Activated T-helper 1 cell treated with anti-CD3 and anti-CD28 coated beads, Interleukin-12 subunit alpha, Interleukin-12 subunit beta, Interleukin-2, Interleukin-4 antibody, amounts not matched to agents 30 ng/mL and 10 ng/mL and 1 ng/mL, durations not matched to agents 14 hours and 24 hours and 36 hours (primary cell): ENCODE measurements around the gene LRR1. TPM values are rescaled to one million over a fixed set of nuclear protein-coding genes. Genes with fewer than 3 reads are reported as not detected.
A peak's percentile ranks its signal among the peaks of the same experiment; 100 is the strongest.
"Not testable (repeated sequence)": the region's sequence is repeated elsewhere in the genome, so short reads cannot be mapped to it uniquely, and the experiment has no call there.

Experiments used
- DNase-seq: peaks from one replicate; pipeline ENCODE4 v3.0.0; 2021; ENCODE audit warnings: low spot score
- H3K27ac Mint-ChIP-seq: one replicate; pipeline ENCODE4 v1.8.0; 2021; ENCODE audit warnings: mild to moderate bottlenecking, mixed read lengths
- H3K27me3 Mint-ChIP-seq: one replicate; pipeline ENCODE4 v1.8.0; 2022; ENCODE audit warnings: mild to moderate bottlenecking, moderate library complexity, mixed read lengths; ENCODE audit not compliant: insufficient read depth
- H3K36me3 Mint-ChIP-seq: one replicate; pipeline ENCODE4 v1.8.0; 2021; ENCODE audit warnings: low read depth, mixed read lengths
- H3K4me1 Mint-ChIP-seq: one replicate; pipeline ENCODE4 v1.8.0; 2021; ENCODE audit warnings: low read depth, mixed read lengths
- H3K4me3 Mint-ChIP-seq: one replicate; pipeline ENCODE4 v1.8.0; 2021; ENCODE audit warnings: mild to moderate bottlenecking, moderate library complexity, mixed read lengths
- H3K9me3 Mint-ChIP-seq: one replicate; pipeline ENCODE4 v1.8.0; 2021; ENCODE audit warnings: mixed read lengths
- intact Hi-C: fragments of 100-400 bp; cut with micrococcal nuclease; formaldehyde crosslinking; loops from one replicate; pipeline ENCODE4 v1.15.1; 2024
- total RNA-seq: library from RNA; stranded (reverse); gene quantifications from 2 replicates; pipeline ENCODE4 v1.2.3, GENCODE V29; 2022

The LRR1 gene
- total RNA-seq, 1 donor from 2014 or later = 45.1 TPM

DNA sequence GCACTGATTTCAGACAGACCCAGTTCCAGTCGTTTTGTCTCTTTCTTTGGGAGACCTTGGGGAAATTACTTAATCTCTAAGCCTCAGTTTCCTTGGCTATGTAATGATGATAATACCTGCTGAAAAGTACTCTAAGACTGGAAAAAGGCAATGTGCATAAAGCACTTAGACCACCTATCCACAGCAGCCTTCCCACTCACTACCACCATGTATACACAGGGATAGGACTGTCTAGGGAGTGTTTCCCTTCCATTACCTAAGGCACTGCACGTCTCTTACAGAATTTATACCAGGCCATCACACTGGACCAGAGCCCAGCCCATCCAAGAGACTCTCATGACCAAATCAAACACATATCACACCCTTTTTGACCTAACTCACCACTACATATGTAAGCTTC lies 18.9 kb upstream of the LRR1 start:
- H3K4me1 Mint-ChIP-seq = peaks cover 50% of the 10 kb centered on the region
- H3K4me3 Mint-ChIP-seq = no peak overlapping the region
- intact Hi-C loops = loop anchor here (10.0 kb wide), 1 partner anchor 1255 kb away; the partner anchor contains the start of gene NIN
- no peaks in the 10 kb centered on the region for H3K9me3 Mint-ChIP-seq
- H3K36me3 Mint-ChIP-seq = peaks cover 56% of the 10 kb centered on the region
- peak overlapping the region; percentile 4 for H3K27ac Mint-ChIP-seq
- H3K27me3 Mint-ChIP-seq = no peaks in the 10 kb centered on the region
- no peak for DNase-seq

DNA sequence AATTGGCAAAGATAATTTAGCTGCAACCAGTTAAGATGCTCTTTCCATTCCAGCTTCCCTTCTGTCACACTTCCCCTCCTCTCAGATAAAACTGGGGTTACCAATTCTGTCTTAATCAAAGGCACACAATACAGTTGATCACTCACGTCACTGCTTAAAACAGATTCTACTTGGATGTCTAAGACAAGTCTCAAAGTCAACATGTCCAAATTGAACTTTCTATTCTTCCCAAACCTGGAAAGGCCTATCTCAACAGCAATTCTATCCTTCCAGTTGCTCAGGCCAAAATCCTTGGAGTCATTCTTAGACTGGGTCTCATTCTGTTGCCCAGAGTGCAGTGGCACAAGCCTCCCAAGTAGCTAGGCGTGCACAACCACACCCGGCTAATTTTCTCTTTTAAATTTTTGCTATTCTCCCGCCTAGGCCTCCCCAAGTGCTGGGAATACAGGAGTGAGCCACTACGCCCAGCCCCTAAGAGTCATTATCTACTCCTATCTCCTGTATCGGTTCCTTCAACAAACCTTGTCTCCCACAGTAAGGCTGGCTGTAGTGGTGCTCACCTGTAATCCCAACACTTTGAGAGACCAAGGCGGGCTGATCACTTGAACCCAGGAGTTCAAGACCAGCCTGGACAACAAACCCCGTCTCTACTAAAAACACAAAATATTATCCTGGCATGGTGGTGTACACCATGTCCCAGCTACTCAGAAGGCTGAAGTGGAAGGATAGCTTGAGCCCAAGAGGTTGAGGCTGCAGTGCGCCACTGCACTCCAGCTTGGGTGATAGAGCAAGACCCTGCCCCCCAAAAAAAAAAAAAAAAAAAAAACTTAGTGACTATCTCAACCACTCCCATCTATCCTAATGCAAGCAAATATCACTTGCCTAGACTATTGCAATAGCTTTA lies 17.3 kb upstream of the LRR1 start:
- H3K27me3 Mint-ChIP-seq = peaks cover 3% of the 10 kb centered on the region
- intact Hi-C loops = loop anchor here (10.0 kb wide), 1 partner anchor 1253 kb away; the partner anchor contains the start of gene NIN
- H3K27ac Mint-ChIP-seq = peak overlapping the region; percentile 16
- H3K9me3 Mint-ChIP-seq = no peaks in the 10 kb centered on the region
- H3K4me1 Mint-ChIP-seq = peaks cover 54% of the 10 kb centered on the region
- no peak overlapping the region for H3K4me3 Mint-ChIP-seq
- DNase-seq = no peak
- H3K36me3 Mint-ChIP-seq = peaks cover 71% of the 10 kb centered on the region

DNA sequence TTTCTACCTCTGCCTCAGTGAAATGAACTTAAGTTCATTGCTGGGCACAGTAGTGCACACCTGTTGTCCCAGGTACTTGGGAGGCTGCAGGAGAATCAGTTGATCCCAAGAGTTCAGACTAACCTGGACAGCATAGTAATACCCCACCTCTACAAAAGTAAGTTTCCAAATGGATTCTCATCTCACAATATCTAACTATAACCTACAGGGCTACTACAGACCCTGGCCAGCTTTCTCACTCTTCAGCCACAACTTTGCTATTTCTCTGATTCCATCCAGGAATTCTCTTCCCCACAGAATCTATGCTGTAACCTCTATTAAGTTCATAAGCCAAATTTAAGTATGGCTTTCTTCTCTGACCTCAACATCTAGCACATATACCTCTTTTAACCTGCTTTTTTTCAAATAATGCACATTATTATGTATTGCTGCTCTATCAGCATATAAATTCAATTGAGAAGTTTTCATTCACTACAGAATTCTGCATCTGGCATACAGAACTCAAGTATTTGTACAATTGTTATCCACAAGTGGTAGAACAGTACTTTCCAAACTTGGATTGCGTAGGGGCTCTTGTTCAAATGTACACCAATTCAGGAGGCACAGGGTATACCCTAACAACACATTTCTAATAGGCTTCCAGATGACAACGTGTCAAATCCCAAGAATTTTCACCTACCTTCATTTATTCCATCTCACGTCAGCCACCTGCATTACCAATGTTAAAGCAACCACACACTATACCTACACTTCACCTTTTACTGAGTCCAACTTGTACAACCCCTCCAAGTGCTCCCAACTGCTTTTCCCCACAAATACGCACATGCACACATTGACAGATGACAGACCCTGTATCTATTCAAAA lies 16.4 kb upstream of the LRR1 start:
- intact Hi-C loops = loop anchor here (10.0 kb wide), 1 partner anchor 1252 kb away; the partner anchor contains the start of gene NIN
- Mint-ChIP-seq H3K27ac (peak overlapping the region; percentile 15), H3K27me3 (peaks cover 3% of the 10 kb centered on the region), H3K4me1 (peaks cover 61% of the 10 kb centered on the region), H3K36me3 (peaks cover 66% of the 10 kb centered on the region), H3K4me3 (peak overlapping the region; percentile 93), H3K9me3 (no peaks in the 10 kb centered on the region)
- no peak for DNase-seq

DNA sequence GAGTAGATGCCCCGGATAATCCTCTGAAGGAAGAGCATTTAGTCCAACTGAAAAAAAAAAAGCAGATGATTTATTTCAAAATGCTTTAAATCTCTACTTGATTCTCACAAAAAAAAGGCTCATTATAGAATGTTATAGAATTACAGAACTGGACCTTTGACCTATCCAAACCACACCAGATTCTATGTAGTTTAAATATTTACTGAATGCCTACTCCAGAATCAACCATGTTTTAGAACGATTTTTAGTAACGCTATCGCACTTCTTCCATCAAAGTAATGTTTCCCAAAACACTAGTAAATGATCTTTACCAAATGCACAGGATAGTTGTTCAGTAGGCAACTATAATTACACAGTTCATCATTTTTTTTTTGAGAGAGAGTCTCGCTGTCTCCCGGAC lies 15.1 kb upstream of the LRR1 start:
- peak overlapping the region; percentile 73 for H3K27ac Mint-ChIP-seq
- H3K4me3 Mint-ChIP-seq = peak overlapping the region; percentile 93
- no peaks in the 10 kb centered on the region for H3K9me3 Mint-ChIP-seq
- peaks cover 66% of the 10 kb centered on the region for H3K4me1 Mint-ChIP-seq
- intact Hi-C loops = loop anchor here (10.0 kb wide), 1 partner anchor 1251 kb away; the partner anchor contains the start of gene NIN
- no peak for DNase-seq
- peaks cover 3% of the 10 kb centered on the region for H3K27me3 Mint-ChIP-seq
- peaks cover 58% of the 10 kb centered on the region for H3K36me3 Mint-ChIP-seq

DNA sequence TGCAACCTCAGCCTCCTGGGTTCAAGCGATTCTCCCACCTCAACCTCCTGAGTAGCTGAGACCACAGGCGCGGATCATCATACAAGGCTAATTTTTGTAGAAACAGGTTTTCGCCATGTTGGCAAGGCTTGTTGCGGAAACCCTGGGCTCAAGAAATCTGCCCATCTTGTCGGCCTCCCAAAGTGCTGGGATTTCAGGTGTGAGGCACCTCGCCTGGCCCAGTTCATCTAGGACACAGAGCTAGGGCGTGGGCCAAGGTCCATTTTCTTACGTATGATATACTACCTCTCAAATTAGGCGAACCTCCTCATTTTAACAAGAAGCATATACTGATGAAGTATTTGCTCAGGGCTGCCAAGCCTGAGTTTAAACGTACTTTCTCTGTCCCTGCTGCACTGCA lies 14.7 kb upstream of the LRR1 start:
- intact Hi-C loops = loop anchor here (10.0 kb wide), 1 partner anchor 1251 kb away; the partner anchor contains the start of gene NIN
- H3K4me1 Mint-ChIP-seq = peaks cover 61% of the 10 kb centered on the region
- H3K4me3 Mint-ChIP-seq = peak overlapping the region; percentile 93
- no peaks in the 10 kb centered on the region for H3K9me3 Mint-ChIP-seq
- peaks cover 3% of the 10 kb centered on the region for H3K27me3 Mint-ChIP-seq
- H3K27ac Mint-ChIP-seq = peak overlapping the region; percentile 73
- H3K36me3 Mint-ChIP-seq = peaks cover 58% of the 10 kb centered on the region
- no peak for DNase-seq

DNA sequence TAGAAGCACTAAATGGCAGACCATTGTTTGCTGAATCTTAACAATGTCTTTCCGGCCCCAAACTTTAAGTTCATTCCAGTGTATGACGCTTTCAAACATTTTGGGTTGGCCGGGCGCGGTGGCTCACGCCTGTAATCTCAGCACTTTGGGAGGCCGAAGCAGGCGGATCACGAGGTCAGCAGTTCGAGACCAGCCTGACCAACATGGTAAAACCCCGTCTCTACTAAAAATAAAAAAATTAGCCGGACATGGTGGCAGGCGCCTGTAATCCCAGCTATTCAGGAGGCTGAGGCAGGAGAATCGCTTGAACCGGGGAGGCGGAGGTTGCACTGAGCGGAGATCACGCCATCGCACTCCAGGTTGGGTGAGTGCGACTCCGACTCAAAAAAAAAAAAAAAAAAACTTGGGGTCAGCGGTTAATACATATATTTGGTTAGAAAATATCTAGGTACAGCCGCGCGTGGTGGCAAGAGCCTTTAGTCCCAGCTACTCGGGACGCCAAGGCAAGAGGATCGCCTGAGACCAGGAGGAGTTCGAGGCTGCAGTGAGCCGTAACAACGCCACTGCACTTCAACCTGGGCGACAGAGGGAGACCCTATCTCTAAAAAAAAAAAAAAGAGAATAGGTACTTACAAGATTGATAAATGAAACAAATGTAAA lies 13.6 kb upstream of the LRR1 start:
- not testable (repeated sequence) for H3K27me3 Mint-ChIP-seq, DNase-seq, H3K9me3 Mint-ChIP-seq
- intact Hi-C loops = loop anchor here (5.0 to 10.0 kb wide), 4 partner anchors 647 to 1250 kb away; partner anchors contain the start of genes DMAC2L, L2HGDH, NIN and SOS2
- Mint-ChIP-seq H3K36me3 (peaks cover 55% of the 10 kb centered on the region), H3K4me3 (peak overlapping the region; percentile 93), H3K27ac (peak overlapping the region; percentile 99), H3K4me1 (peaks cover 51% of the 10 kb centered on the region)

DNA sequence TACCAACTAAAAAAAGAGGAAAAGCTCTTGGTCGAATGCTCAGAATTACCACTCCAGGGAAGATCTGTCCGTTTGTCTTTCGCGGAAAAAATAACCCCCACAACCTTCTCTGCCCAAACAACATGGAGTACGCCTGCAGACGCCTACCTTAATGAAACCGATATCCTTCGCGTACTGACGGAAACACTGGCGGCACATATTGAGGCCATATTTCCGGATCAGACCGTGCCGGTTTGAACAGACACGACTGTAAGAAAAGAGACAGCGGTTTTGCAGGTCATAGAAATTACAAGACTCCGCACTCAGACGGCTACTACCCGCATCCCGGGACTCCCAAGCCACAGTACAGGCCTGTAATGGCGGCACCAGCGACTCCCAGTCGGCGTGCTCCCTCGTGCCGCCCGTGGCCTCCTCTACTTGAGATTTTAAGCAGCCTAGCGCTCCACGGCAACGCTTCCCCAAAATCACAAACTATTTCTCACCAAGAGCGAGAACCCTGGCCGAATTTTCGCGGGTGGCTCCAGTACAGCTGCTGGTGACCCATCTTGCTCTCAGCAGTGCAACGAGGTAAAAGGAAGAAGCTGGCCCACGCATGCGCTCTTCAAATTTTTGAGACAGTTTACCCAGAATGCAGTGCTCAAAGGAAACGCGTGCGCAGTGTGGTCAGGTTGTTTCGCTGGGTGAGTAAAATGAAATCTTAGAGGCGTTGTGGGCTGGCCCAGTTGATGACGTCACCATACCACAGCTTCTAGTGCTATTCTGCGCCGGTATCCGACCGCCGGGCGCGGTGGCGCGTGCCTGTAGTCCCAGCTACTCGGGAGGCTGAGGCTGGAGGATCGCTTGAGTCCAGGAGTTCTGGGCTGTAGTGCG lies 12.7 kb upstream of the LRR1 start, which contains the start of gene RPS29:
TSS of gene RPS29 (minus strand) at position 578 of the 870 bp plus-strand sequence. CDS start at position 544, 34 bp downstream.
- peaks cover 46% of the 10 kb centered on the region for H3K4me1 Mint-ChIP-seq
- H3K36me3 Mint-ChIP-seq = peaks cover 52% of the 10 kb centered on the region
- peaks cover 3% of the 10 kb centered on the region for H3K27me3 Mint-ChIP-seq
- intact Hi-C loops = loop anchor here (1.0 to 10.0 kb wide), 10 partner anchors 12 to 1249 kb away; partner anchors contain the start of genes DMAC2L, L2HGDH, LRR1 and MGAT2
- H3K27ac Mint-ChIP-seq = peak within 1 kb of the TSS; percentile 99
- peak within 1 kb of the TSS; percentile 93 for H3K4me3 Mint-ChIP-seq
- H3K9me3 Mint-ChIP-seq = no peaks in the 10 kb centered on the region
- DNase-seq = peak; percentile 97

DNA sequence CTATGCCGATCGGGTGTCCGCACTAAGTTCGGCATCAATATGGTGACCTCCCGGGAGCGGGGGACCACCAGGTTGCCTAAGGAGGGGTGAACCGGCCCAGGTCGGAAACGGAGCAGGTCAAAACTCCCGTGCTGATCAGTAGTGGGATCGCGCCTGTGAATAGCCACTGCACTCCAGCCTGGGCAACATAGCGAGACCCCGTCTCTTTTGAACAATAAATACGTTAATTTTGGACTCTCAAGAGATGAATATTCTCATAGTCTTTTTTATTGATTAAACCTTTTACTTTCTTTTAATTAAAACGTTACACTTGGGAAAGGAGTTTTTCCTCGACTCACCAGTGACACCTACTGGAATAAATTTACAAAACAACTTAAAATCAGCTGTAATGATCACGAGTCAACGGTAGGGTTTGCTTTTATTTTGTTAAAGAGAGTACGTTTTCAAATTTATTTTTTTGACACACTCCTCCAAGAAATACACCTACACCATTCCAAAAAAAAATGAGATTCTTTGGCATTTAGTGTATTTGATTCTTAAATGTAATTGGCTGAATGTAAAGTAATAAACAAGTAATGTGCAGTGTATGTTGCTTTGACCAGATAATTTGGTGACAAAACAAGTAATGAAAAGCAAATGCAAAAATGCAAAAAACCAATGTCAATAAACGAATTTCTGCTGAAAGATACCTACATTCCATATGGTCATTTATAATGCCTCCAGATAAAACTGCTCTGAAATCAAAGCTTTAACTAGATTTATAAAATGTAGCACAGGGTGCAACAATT lies 11.9 kb upstream of the LRR1 start:
- DNase-seq = no peak
- intact Hi-C loops = loop anchor here (1.0 to 10.0 kb wide), 11 partner anchors 11 to 1248 kb away; partner anchors contain the start of genes DMAC2L, L2HGDH, LRR1 and MGAT2
- H3K4me1 Mint-ChIP-seq = peaks cover 37% of the 10 kb centered on the region
- peaks cover 44% of the 10 kb centered on the region for H3K36me3 Mint-ChIP-seq
- H3K27me3 Mint-ChIP-seq = peaks cover 3% of the 10 kb centered on the region
- H3K27ac Mint-ChIP-seq = peak overlapping the region; percentile 99
- peak overlapping the region; percentile 93 for H3K4me3 Mint-ChIP-seq
- no peaks in the 10 kb centered on the region for H3K9me3 Mint-ChIP-seq

DNA sequence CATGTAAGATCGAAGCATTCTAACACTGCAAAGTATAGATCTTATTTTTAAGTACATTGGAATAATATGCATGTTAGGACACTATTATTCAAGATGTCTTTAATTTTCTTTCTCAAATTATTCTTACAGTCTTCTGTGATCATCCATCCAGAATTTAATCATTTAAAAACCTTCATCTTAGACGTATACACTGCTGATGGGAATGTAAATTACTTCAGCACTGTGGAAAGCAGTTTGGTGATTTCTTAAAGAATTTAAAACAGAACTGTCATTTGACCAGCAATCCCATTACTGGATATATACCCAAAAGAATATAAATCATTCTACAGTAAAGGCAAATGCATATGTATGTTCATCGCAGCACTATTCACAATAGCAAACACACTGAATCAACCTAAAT lies 9.4 kb upstream of the LRR1 start:
- no peak for DNase-seq
- Mint-ChIP-seq H3K27me3 (peaks cover 3% of the 10 kb centered on the region), H3K36me3 (peaks cover 20% of the 10 kb centered on the region), H3K9me3 (no peaks in the 10 kb centered on the region), H3K4me1 (peaks cover 18% of the 10 kb centered on the region), H3K27ac (no peak overlapping the region), H3K4me3 (no peak overlapping the region)
- intact Hi-C loops = loop anchor here (5.0 to 10.0 kb wide), 4 partner anchors 643 to 1245 kb away; partner anchors contain the start of genes DMAC2L, L2HGDH, NIN and SOS2

DNA sequence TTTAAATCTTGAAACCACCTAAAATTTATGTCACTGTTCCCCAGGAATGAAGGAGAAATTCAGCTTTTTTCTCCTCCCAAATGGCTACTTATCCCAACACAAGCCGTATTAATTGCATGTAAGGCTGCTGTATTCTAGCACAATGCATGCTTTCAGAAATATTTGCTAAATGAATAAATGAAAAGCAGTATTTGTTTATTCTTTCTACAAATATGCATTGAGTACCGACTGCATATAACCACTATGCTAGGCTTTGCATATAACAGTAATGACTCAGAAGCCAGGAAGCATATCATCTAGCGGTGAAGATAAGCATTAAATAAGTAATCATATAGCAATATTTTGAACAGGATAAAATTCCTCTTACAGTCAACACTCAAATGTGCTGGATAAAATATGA lies 5.7 kb upstream of the LRR1 start:
- no peak for DNase-seq
- peaks cover 27% of the 10 kb centered on the region for H3K4me1 Mint-ChIP-seq
- no peak overlapping the region for H3K4me3 Mint-ChIP-seq
- no peaks in the 10 kb centered on the region for H3K9me3 Mint-ChIP-seq
- intact Hi-C loops = no loop called here
- no peak overlapping the region for H3K27ac Mint-ChIP-seq
- no peaks in the 10 kb centered on the region for H3K36me3 Mint-ChIP-seq
- H3K27me3 Mint-ChIP-seq = no peaks in the 10 kb centered on the region
